ENCODE results near the gene NEK6.

Gene NEK6

GRCh38 chr9:124385623-124386022 is 127.9 kb downstream of the NEK6 start:
- no peak for DNase-seq

GRCh38 chr9:124386201-124386600 is 128.5 kb downstream of the NEK6 start:
- no peak for DNase-seq

- no peak for DNase-seq
Measured at GRCh38 chr9:124388275-124389048, 130.7 kb downstream of the NEK6 start.

- DNase-seq: no peak
Measured at GRCh38 chr9:124389146-124389939, 131.6 kb downstream of the NEK6 start.

GRCh38 chr9:124390794-124391658 is 133.3 kb downstream of the NEK6 start:
- no peak for DNase-seq

- no peak for DNase-seq
Measured at GRCh38 chr9:124392254-124392870, 134.6 kb downstream of the NEK6 start.

GRCh38 chr9:124392871-124393460 is 135.2 kb downstream of the NEK6 start:
- no peak for DNase-seq

- no peak for DNase-seq
Measured at GRCh38 chr9:124394167-124394566, 136.4 kb downstream of the NEK6 start.

- peak; percentile 13 for DNase-seq
Measured at GRCh38 chr9:124394596-124394995, 136.8 kb downstream of the NEK6 start.

GRCh38 chr9:124395826-124396225 is 138.1 kb downstream of the NEK6 start:
- no peak for DNase-seq

- DNase-seq: no peak
Measured at GRCh38 chr9:124398191-124398935, 140.6 kb downstream of the NEK6 start.

GRCh38 chr9:124399323-124399967 is 141.7 kb downstream of the NEK6 start:
- no peak for DNase-seq

- no peak for DNase-seq
Measured at GRCh38 chr9:124399968-124400940, 142.5 kb downstream of the NEK6 start.

All from CD4-positive, alpha-beta T cell treated with Interleukin-17A for 1 hour (primary cell).